Sigmoid colon (tissue), 4 donors: Measurements from ENCODE around the gene PDZRN4.

ENCODE experiments used
- CTCF ChIP-seq, 4 experiments: fragments of 450-650 bp in 3 of 4; fragments of 200-600 bp in 1 of 4; IDR thresholded peaks; one replicate each; pipeline ENCODE4 v1.5.1; 2016 to 2019; ENCODE audit warnings: antibody characterized with exemption in 4 of 4, mild to moderate bottlenecking in 3 of 4, moderate library complexity in 2 of 4
- EP300 ChIP-seq, 4 donors: sonication (generic); formaldehyde crosslinking; IDR thresholded peaks; one replicate each; pipeline ENCODE4 v1.6.1; 2017; ENCODE audit warnings: antibody characterized with exemption in 4 of 4
- POLR2A ChIP-seq, 2 donors: fragments of 450-650 bp; IDR thresholded peaks; one replicate each; pipeline ENCODE4 v1.6.1; 2016; ENCODE audit warnings: antibody characterized with exemption in 2 of 2, mild to moderate bottlenecking in 2 of 2, moderate library complexity in 2 of 2

DNA sequence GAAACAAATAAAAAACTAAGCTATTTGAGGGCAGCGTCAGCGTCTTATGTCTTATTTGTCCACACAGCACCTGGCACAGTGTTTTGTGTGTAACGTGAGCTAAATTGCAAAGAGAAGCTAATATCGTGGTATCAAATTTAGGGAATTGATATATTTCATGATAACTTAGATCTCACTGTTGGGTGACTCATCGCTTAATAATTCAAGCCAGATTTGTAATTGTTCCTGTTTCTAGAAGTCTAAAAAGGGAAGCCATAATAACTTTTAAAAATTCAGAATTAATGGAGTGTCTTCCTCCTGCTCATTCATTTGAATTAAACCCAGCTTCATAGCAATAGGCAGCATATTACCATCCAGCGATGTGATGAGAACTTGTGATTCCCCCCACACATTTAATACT, 214.7 kb downstream of the PDZRN4 start:
- TF ChIP-seq EP300 (IDR thresholded peaks at IDR 0.05): no peak
- TF ChIP-seq CTCF (IDR thresholded peaks at IDR 0.05): no peak
- TF ChIP-seq POLR2A (IDR thresholded peaks at IDR 0.05): no peak
